Lung (tissue), 12 donors: ENCODE data around the gene ELK1. TPM values are rescaled to one million over a fixed set of nuclear protein-coding genes. Genes with fewer than 3 reads are reported as not detected.

Source experiments
- ATAC-seq: fragments of 200-7000 bp; cut with Tn5 transposase; one replicate; pipeline ENCODE4 v1.9.1; 2020; ENCODE audit warnings: moderate number of reproducible peaks; ENCODE audit not compliant: insufficient read depth, low FRiP score
- DNase-seq, 3 donors: peaks; one replicate each; pipeline ENCODE4 v3.0.0-alpha.2; 2013 to 2017
- H3K27ac ChIP-seq, 2 donors: one replicate each; pipeline ENCODE4 v1.5.1; 2013; ENCODE audit warnings: mild to moderate bottlenecking in 2 of 2, moderate library complexity in 2 of 2, control low read depth in 1 of 2, inconsistent platforms in 1 of 2, low read depth in 1 of 2, low read length in 1 of 2
- H3K27me3 ChIP-seq, 3 donors: one replicate each; pipeline ENCODE4 v1.5.1; 2013; ENCODE audit warnings: low read length in 2 of 3; ENCODE audit not compliant: control insufficient read depth in 3 of 3, insufficient read depth in 3 of 3
- H3K36me3 ChIP-seq, 4 donors: one replicate each; pipeline ENCODE4 v1.5.1; 2013; ENCODE audit warnings: low read length in 4 of 4, mild to moderate bottlenecking in 1 of 4, moderate library complexity in 1 of 4; ENCODE audit not compliant: control insufficient read depth in 4 of 4, insufficient read depth in 4 of 4
- H3K4me1 ChIP-seq, 5 donors: one replicate each; pipeline ENCODE4 v1.5.1; 2013; ENCODE audit warnings: low read length in 5 of 5, mild to moderate bottlenecking in 2 of 5, moderate library complexity in 1 of 5; ENCODE audit not compliant: control insufficient read depth in 5 of 5, insufficient read depth in 5 of 5
- H3K4me3 ChIP-seq: one replicate; pipeline ENCODE4 v1.5.1; 2013; ENCODE audit warnings: mild to moderate bottlenecking, control low read depth, moderate library complexity
- H3K9ac ChIP-seq, 2 donors: one replicate each; pipeline ENCODE4 v1.5.1; 2013; ENCODE audit warnings: low read length in 2 of 2, control low read depth in 1 of 2; ENCODE audit not compliant: insufficient read depth in 1 of 2
- H3K9me3 ChIP-seq, 4 donors: one replicate each; pipeline ENCODE4 v1.5.1; 2013; ENCODE audit warnings: low read length in 3 of 4, mild to moderate bottlenecking in 1 of 4, moderate library complexity in 1 of 4; ENCODE audit not compliant: control insufficient read depth in 4 of 4, insufficient read depth in 3 of 4
- WGBS, 2 donors: extraction: QIAGEN DNeasy Blood & Tissue Kit; methylation state at CpG; one replicate each; pipeline ENCODE4 v1.1.7; 2013; 5-methylcytosine and 5-hydroxymethylcytosine counted together
- polyA plus RNA-seq, 2 donors: library from polyadenylated mRNA; stranded (reverse); fragments of 200-250 nt; gene quantifications; one replicate each; pipeline ENCODE4 v1.2.1, GENCODE V29; 2013
- total RNA-seq, 2 donors: library from RNA; depleted of rRNA in 1 of 2; stranded (reverse); fragments of >200 nt in 1 of 2; gene quantifications; one replicate each; pipeline ENCODE4 v1.2.1, GENCODE V29; 2014 to 2021
- TF ChIP-seq, protein P1 (sequence below): IDR thresholded peaks from 2 replicates; pipeline ENCODE4 v1.5.1; 2012; ENCODE audit warnings: mild to moderate bottlenecking; ENCODE audit errors: control extremely low read depth, extremely low read depth
- donor health status: control.
- donor health status: control.
- donor health status: Bipolar disorder and iron deficiency.
- donor health status: healthy.
- donor health status: DM: yes; HTN: yes; CAD: no.

ELK1 gene
- total and polyA plus RNA-seq, 4 donors = 9.8 to 37.6 (median 26.2) TPM

GRCh38 chrX:47613082-47613481 lies 37.3 kb downstream of the ELK1 start:
- H3K4me1 ChIP-seq = no peaks in the 10 kb centered on the region
- peaks cover 0 to 8% (median 2%) of the 10 kb centered on the region in 4 donors for H3K9me3 ChIP-seq
- H3K36me3 ChIP-seq = no peaks in the 10 kb centered on the region
- 84 to 91% methylated on average over 4 to 8 of the region's 8 CpGs for WGBS, 2 donors
- no peak overlapping the region for H3K9ac ChIP-seq
- TF ChIP-seq, protein P1, sequence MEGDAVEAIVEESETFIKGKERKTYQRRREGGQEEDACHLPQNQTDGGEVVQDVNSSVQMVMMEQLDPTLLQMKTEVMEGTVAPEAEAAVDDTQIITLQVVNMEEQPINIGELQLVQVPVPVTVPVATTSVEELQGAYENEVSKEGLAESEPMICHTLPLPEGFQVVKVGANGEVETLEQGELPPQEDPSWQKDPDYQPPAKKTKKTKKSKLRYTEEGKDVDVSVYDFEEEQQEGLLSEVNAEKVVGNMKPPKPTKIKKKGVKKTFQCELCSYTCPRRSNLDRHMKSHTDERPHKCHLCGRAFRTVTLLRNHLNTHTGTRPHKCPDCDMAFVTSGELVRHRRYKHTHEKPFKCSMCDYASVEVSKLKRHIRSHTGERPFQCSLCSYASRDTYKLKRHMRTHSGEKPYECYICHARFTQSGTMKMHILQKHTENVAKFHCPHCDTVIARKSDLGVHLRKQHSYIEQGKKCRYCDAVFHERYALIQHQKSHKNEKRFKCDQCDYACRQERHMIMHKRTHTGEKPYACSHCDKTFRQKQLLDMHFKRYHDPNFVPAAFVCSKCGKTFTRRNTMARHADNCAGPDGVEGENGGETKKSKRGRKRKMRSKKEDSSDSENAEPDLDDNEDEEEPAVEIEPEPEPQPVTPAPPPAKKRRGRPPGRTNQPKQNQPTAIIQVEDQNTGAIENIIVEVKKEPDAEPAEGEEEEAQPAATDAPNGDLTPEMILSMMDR = no peak
- no peak overlapping the region for H3K4me3 ChIP-seq
- H3K27me3 ChIP-seq = peaks cover 0 to 3% (median 1%) of the 10 kb centered on the region in 3 donors
- no peak overlapping the region for H3K27ac ChIP-seq
- ATAC-seq (no peak), DNase-seq (no peak)

GRCh38 chrX:47612418-47612817 lies 37.9 kb downstream of the ELK1 start:
- H3K36me3 ChIP-seq = no peaks in the 10 kb centered on the region
- H3K4me1 ChIP-seq = no peaks in the 10 kb centered on the region
- no peak overlapping the region for H3K27ac ChIP-seq
- peaks cover 0 to 3% (median 0%) of the 10 kb centered on the region in 3 donors for H3K27me3 ChIP-seq
- no peak for DNase-seq
- TF ChIP-seq, protein P1 = no peak
- no peak overlapping the region for H3K4me3 ChIP-seq
- ATAC-seq = no peak
- H3K9ac ChIP-seq = no peak overlapping the region
- peaks cover 0 to 8% (median 2%) of the 10 kb centered on the region in 4 donors for H3K9me3 ChIP-seq

- Histone ChIP-seq H3K4me3 (no peak overlapping the region), H3K36me3 (no peaks in the 10 kb centered on the region), H3K27ac (no peak overlapping the region), H3K9ac (no peak overlapping the region), H3K27me3 (peaks cover 0 to 3% (median 0%) of the 10 kb centered on the region in 3 donors), H3K9me3 (peaks cover 0 to 8% (median 2%) of the 10 kb centered on the region in 4 donors), H3K4me1 (no peaks in the 10 kb centered on the region)
- TF ChIP-seq, protein P1 = no peak
- DNase-seq = no peak
- 67 to 94% methylated on average over 2 of the region's 2 CpGs for WGBS, 2 donors
- no peak for ATAC-seq
Observed at GRCh38 chrX:47611926-47612325, 38.4 kb downstream of the ELK1 start.

GRCh38 chrX:47611489-47611888 lies 38.9 kb downstream of the ELK1 start:
- H3K4me3 ChIP-seq = no peak overlapping the region
- no peak overlapping the region for H3K9ac ChIP-seq
- ATAC-seq (no peak), DNase-seq (no peak)
- H3K4me1 ChIP-seq = no peaks in the 10 kb centered on the region
- H3K27ac ChIP-seq = no peak overlapping the region
- H3K9me3 ChIP-seq = peaks cover 0 to 8% (median 3%) of the 10 kb centered on the region in 4 donors
- 71 to 95% methylated on average over 2 of the region's 2 CpGs for WGBS, 2 donors
- peaks cover 0 to 3% (median 0%) of the 10 kb centered on the region in 3 donors for H3K27me3 ChIP-seq
- TF ChIP-seq, protein P1 = no peak
- no peaks in the 10 kb centered on the region for H3K36me3 ChIP-seq
